ENCODE measurements around the gene SLC38A11.

DNA sequence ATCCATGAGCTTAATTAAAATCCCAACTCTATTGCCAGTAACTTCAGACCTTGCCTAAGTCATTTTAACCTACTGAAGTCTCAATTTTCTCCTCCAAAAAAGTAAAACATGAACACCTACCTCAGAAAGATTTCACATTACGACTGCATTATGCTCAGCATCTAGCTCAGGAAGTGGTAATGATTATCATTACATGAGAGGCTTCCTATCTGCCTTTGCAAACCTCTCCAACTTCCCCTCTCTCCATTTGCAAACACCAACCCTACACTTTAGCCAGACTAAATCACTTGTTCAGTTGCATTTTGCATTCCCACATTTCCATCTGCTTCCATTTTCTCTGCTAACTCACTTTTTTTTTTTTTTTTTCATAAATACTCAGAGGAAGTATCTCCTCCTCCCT lies 6.8 kb downstream of the SLC38A11 start:
- TF ChIP-seq CEBPB (IDR thresholded peaks at IDR 0.05; ENCODE audit: low read depth) (no peak), JUND (IDR thresholded peaks at IDR 0.05) (no peak), YY1 (IDR thresholded peaks at IDR 0.05; ENCODE audit: extremely low read depth, insufficient replicate concordance, low read depth, low read length) (no peak), POLR2A (IDR thresholded peaks at IDR 0.05; ENCODE audit: borderline replicate concordance, extremely low read depth, insufficient read depth, insufficient read length) (no peak), POLR2AphosphoS5 (IDR thresholded peaks at IDR 0.05; ENCODE audit: low read depth, low read length) (no peak), FOSL1 (IDR thresholded peaks at IDR 0.05; ENCODE audit: low read depth) (no peak), ZNF274 (IDR thresholded peaks at IDR 0.05; ENCODE audit: low read depth, low read length) (no peak), MAX (IDR thresholded peaks at IDR 0.05) (no peak), ELF1 (IDR thresholded peaks at IDR 0.05; ENCODE audit: borderline replicate concordance, low read depth) (no peak)
- TF ChIP-seq, protein P1, sequence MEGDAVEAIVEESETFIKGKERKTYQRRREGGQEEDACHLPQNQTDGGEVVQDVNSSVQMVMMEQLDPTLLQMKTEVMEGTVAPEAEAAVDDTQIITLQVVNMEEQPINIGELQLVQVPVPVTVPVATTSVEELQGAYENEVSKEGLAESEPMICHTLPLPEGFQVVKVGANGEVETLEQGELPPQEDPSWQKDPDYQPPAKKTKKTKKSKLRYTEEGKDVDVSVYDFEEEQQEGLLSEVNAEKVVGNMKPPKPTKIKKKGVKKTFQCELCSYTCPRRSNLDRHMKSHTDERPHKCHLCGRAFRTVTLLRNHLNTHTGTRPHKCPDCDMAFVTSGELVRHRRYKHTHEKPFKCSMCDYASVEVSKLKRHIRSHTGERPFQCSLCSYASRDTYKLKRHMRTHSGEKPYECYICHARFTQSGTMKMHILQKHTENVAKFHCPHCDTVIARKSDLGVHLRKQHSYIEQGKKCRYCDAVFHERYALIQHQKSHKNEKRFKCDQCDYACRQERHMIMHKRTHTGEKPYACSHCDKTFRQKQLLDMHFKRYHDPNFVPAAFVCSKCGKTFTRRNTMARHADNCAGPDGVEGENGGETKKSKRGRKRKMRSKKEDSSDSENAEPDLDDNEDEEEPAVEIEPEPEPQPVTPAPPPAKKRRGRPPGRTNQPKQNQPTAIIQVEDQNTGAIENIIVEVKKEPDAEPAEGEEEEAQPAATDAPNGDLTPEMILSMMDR (IDR thresholded peaks at IDR 0.05 in 2 of 3, conservative IDR thresholded peaks at IDR 0.05 in 1 of 3; ENCODE audit: borderline replicate concordance in 1 of 3, insufficient read depth in 1 of 3, low read depth in 2 of 3, low read length in 2 of 3) = no peak
- TF ChIP-seq, protein P2, sequence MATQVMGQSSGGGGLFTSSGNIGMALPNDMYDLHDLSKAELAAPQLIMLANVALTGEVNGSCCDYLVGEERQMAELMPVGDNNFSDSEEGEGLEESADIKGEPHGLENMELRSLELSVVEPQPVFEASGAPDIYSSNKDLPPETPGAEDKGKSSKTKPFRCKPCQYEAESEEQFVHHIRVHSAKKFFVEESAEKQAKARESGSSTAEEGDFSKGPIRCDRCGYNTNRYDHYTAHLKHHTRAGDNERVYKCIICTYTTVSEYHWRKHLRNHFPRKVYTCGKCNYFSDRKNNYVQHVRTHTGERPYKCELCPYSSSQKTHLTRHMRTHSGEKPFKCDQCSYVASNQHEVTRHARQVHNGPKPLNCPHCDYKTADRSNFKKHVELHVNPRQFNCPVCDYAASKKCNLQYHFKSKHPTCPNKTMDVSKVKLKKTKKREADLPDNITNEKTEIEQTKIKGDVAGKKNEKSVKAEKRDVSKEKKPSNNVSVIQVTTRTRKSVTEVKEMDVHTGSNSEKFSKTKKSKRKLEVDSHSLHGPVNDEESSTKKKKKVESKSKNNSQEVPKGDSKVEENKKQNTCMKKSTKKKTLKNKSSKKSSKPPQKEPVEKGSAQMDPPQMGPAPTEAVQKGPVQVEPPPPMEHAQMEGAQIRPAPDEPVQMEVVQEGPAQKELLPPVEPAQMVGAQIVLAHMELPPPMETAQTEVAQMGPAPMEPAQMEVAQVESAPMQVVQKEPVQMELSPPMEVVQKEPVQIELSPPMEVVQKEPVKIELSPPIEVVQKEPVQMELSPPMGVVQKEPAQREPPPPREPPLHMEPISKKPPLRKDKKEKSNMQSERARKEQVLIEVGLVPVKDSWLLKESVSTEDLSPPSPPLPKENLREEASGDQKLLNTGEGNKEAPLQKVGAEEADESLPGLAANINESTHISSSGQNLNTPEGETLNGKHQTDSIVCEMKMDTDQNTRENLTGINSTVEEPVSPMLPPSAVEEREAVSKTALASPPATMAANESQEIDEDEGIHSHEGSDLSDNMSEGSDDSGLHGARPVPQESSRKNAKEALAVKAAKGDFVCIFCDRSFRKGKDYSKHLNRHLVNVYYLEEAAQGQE (IDR thresholded peaks at IDR 0.05; ENCODE audit: low read depth) = no peak

Data from HCT116 (cell line).